ENCODE measurements around the gene CIAO2B. TPM values are rescaled to one million over a fixed set of nuclear protein-coding genes. Genes with fewer than 3 reads are reported as not detected.

The CIAO2B gene
- total and polyA plus RNA-seq, 2 experiments from 2014 or later = 92.4 to 181 TPM

- TF ChIP-seq REST (IDR thresholded peaks at IDR 0.05; ENCODE audit: unreplicated experiment) (no peak), JUNB (IDR thresholded peaks at IDR 0.05; ENCODE audit: unreplicated experiment) (no peak), EZH2phosphoT487 (IDR thresholded peaks at IDR 0.05; ENCODE audit: unreplicated experiment) (no peak), ZNF331 (CRISPR knock-in tag; IDR thresholded peaks at IDR 0.05; ENCODE audit: low read depth) (no peak), CTCF (conservative IDR thresholded peaks at IDR 0.05; ENCODE audit: low read depth in 2 of 2) (no peak)
Observed at GRCh38 chr16:66911801-66912200, 22.4 kb downstream of the CIAO2B start (continued).

GRCh38 chr16:66911112-66911511 is 23.1 kb downstream of the CIAO2B start:
- H3K4me3 Mint-ChIP-seq = no peak overlapping the region
- peaks cover 17% of the 10 kb centered on the region for H3K27me3 Mint-ChIP-seq (ENCODE audit: insufficient read depth, low read depth, poor library complexity)
- ATAC-seq = no peak
- H3K9me3 Mint-ChIP-seq = no peaks in the 10 kb centered on the region; the same call in 2 of the 3 replicates
- H3K36me3 Mint-ChIP-seq (ENCODE audit: low read depth) = no peaks in the 10 kb centered on the region
- Histone ChIP-seq H3K79me2 (replicated peaks; ENCODE audit: insufficient read depth) (no peaks in the 10 kb centered on the region), H3K4me2 (no peak overlapping the region), H3K36me3 (ENCODE audit: insufficient read depth) (no peaks in the 10 kb centered on the region), H3F3A (replicated peaks; ENCODE audit: low read depth) (no peaks in the 10 kb centered on the region), H3K4me1 (ENCODE audit: insufficient read depth) (no peaks in the 10 kb centered on the region), H3K4me3 (no peak overlapping the region), H3K9me2 (ENCODE audit: insufficient read depth) (no peaks in the 10 kb centered on the region), H4K20me1 (replicated peaks; ENCODE audit: insufficient read depth) (no peaks in the 10 kb centered on the region), H3K27me3 (ENCODE audit: insufficient read depth) (no peaks in the 10 kb centered on the region), H2AFZ (no peak overlapping the region), H3K27ac (ENCODE audit: low read depth) (no peak overlapping the region)
- H3K4me1 Mint-ChIP-seq = peaks cover 2% of the 10 kb centered on the region; the same call in 1 of the 3 replicates
- no peak for DNase-seq (ENCODE audit: low spot score)
- no peak overlapping the region for H3K27ac Mint-ChIP-seq
- TF ChIP-seq ZNF114 (CRISPR knock-in tag; IDR thresholded peaks at IDR 0.05) = no peak
- TF ChIP-seq EZH2phosphoT487 (IDR thresholded peaks at IDR 0.05; ENCODE audit: unreplicated experiment) = no peak
- no peak for TF ChIP-seq STAT1 (IDR thresholded peaks at IDR 0.05; ENCODE audit: unreplicated experiment)
- TF ChIP-seq NANOG (IDR thresholded peaks at IDR 0.05; ENCODE audit: borderline replicate concordance) = no peak
- TF ChIP-seq CREB1 (CRISPR knock-in tag; IDR thresholded peaks at IDR 0.05; ENCODE audit: low read depth) = no peak
- no peak for TF ChIP-seq ETS1 (IDR thresholded peaks at IDR 0.05)
- no peak for TF ChIP-seq POLR2AphosphoS5 (IDR thresholded peaks at IDR 0.05; ENCODE audit: low read depth)
- no peak for TF ChIP-seq REST (IDR thresholded peaks at IDR 0.05; ENCODE audit: unreplicated experiment)
- no peak for TF ChIP-seq EZH2 (IDR thresholded peaks at IDR 0.05; ENCODE audit: low read depth, unreplicated experiment)

Measured in GM23338 (cell line).